NCI-H345 (cell line): ENCODE data around the gene MARCKSL1.
"Not testable (repeated sequence)": the region's sequence is repeated elsewhere in the genome, so short reads cannot be mapped to it uniquely, and the experiment has no call there.

Experiments
- DNase-seq: peaks from one replicate; lab custom pipeline; 2025; lab: John Stamatoyannopoulos, UW

Gene MARCKSL1

GRCh38 chr1:32286763-32287162 lies 49.3 kb downstream of the MARCKSL1 start:
- DNase-seq = no peak

- no peak for DNase-seq
These were observed 50.4 kb downstream of the MARCKSL1 start for GRCh38 chr1:32285658-32286057.

GRCh38 chr1:32284777-32285176 lies 51.3 kb downstream of the MARCKSL1 start:
- DNase-seq = not testable (repeated sequence)
